ENCODE results near the gene ZBTB22.

- no peak for TF ChIP-seq CTCF (conservative IDR thresholded peaks at IDR 0.05; ENCODE audit: low read length)
- TF ChIP-seq EZH2phosphoT487 (IDR thresholded peaks at IDR 0.05; ENCODE audit: borderline replicate concordance), result no peak
These were observed 5.0 kb downstream of the ZBTB22 start for GRCh38 chr6:33312361-33313104.

Data from Loucy (cell line).